HEK293T (cell line): ENCODE data around the gene ERG.

Experiments
- CTCF ChIA-PET: fragments of 350-600 bp; formaldehyde crosslinking; extraction: SDS; loops from one replicate; lab custom pipeline; 2021; ENCODE audit warnings: antibody characterized with exemption, inconsistent platforms; lab: Yijun Ruan, JAX
- POLR2A ChIA-PET: fragments of 350-600 bp; formaldehyde crosslinking; extraction: SDS; loops from one replicate; lab custom pipeline; 2020; ENCODE audit warnings: antibody characterized with exemption, inconsistent platforms; lab: Yijun Ruan, JAX
- DNase-seq: peaks from one replicate; pipeline ENCODE4 v3.0.0; 2012; ENCODE audit warnings: mixed read lengths; ENCODE audit errors: extremely low spot score
- ARNT ChIP-seq: fragments of 450-650 bp; IDR thresholded peaks from 2 replicates; pipeline ENCODE4 v1.6.1; 2017; ENCODE audit warnings: mild to moderate bottlenecking
- BHLHE40 ChIP-seq: fragments of 450-650 bp; IDR thresholded peaks from 2 replicates; pipeline ENCODE4 v1.6.1; 2016; ENCODE audit warnings: mild to moderate bottlenecking, moderate library complexity, borderline replicate concordance
- CTBP1 ChIP-seq: fragments of 450-650 bp; IDR thresholded peaks from 2 replicates; pipeline ENCODE4 v1.6.1; 2016; ENCODE audit warnings: borderline replicate concordance
- ELF4 ChIP-seq: fragments of 450-650 bp; IDR thresholded peaks from 2 replicates; pipeline ENCODE4 v1.6.1; 2017; ENCODE audit warnings: antibody characterized with exemption
- FOXA1 ChIP-seq: fragments of 450-650 bp; IDR thresholded peaks from 2 replicates; pipeline ENCODE4 v1.6.1; 2016; ENCODE audit warnings: mild to moderate bottlenecking
- FOXK2 ChIP-seq: fragments of 450-650 bp; IDR thresholded peaks from 2 replicates; pipeline ENCODE4 v1.6.1; 2016; ENCODE audit warnings: mild to moderate bottlenecking
- FOXM1 ChIP-seq: fragments of 450-650 bp; IDR thresholded peaks from 2 replicates; pipeline ENCODE4 v1.6.1; 2017; ENCODE audit warnings: mild to moderate bottlenecking, borderline replicate concordance
- HDGF ChIP-seq: fragments of 450-650 bp; IDR thresholded peaks from 2 replicates; pipeline ENCODE4 v1.6.1; 2017; ENCODE audit warnings: antibody characterized with exemption, borderline replicate concordance
- L3MBTL2 ChIP-seq: fragments of 450-650 bp; conservative IDR thresholded peaks from 2 replicates; pipeline ENCODE4 v1.6.1; 2016; ENCODE audit warnings: mild to moderate bottlenecking
- LEF1 ChIP-seq: fragments of 450-650 bp; IDR thresholded peaks from 2 replicates; pipeline ENCODE4 v1.6.1; 2017; ENCODE audit warnings: mild to moderate bottlenecking, borderline replicate concordance
- NFRKB ChIP-seq: fragments of 450-650 bp; IDR thresholded peaks from 2 replicates; pipeline ENCODE4 v1.6.1; 2016; ENCODE audit warnings: mild to moderate bottlenecking, moderate library complexity
- SP1 ChIP-seq: fragments of 450-650 bp; IDR thresholded peaks from 2 replicates; pipeline ENCODE4 v1.6.1; 2017
- SUZ12 ChIP-seq: fragments of 450-650 bp; IDR thresholded peaks from 2 replicates; pipeline ENCODE4 v1.6.1; 2016; ENCODE audit warnings: mild to moderate bottlenecking
- TARDBP ChIP-seq: fragments of 450-650 bp; IDR thresholded peaks from 2 replicates; pipeline ENCODE4 v1.6.1; 2016
- ZNF384 ChIP-seq: fragments of 450-650 bp; IDR thresholded peaks from 2 replicates; pipeline ENCODE4 v1.6.1; 2016
- TF ChIP-seq, protein P1 (sequence below): fragments of 450-650 bp; IDR thresholded peaks from 2 replicates; pipeline ENCODE4 v1.6.1; 2016

ERG gene

DNA sequence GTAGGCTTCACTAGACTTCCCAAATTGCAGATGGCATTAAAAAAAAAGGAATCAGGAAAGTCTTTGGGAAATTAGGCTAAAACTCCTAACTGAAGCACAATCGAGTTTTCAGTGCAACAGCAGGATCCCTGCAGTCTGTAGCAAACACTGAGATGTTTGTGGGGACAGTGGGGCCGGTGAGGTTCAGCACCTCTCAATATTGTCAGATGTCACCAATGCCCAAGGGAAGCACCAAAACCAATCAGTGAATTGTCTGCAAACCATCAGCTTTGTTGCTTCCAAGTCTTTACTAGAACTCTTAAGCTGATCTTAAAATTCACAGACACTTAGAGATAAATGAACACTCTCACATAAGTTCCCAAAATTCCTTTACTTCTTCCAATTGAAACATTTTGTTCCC, 2.6 kb downstream of the ERG start:
- ChIA-PET CTCF (no interaction called here), POLR2A (no interaction called here)

GRCh38 chr21:38495242-38495641, 3.0 kb downstream of the ERG start:
- ChIA-PET CTCF (no interaction called here), POLR2A (no interaction called here)
- no peak for DNase-seq
- no peak for TF ChIP-seq BHLHE40
- TF ChIP-seq LEF1: no peak

More for the DNA sequence above, 2.6 kb downstream of the ERG start:
- TF ChIP-seq NFRKB: no peak
- TF ChIP-seq HDGF: no peak
- no peak for TF ChIP-seq ELF4
- TF ChIP-seq SP1: no peak
- TF ChIP-seq ARNT: no peak
- no peak for TF ChIP-seq SUZ12
- TF ChIP-seq L3MBTL2: no peak
- no peak for TF ChIP-seq CTBP1
- TF ChIP-seq FOXM1: no peak
- no peak for DNase-seq

GRCh38 chr21:38494703-38495102, 3.6 kb downstream of the ERG start:
- DNase-seq: no peak
- no peak for TF ChIP-seq NFRKB
- no peak for TF ChIP-seq LEF1
- no peak for TF ChIP-seq FOXK2
- TF ChIP-seq, protein P1, sequence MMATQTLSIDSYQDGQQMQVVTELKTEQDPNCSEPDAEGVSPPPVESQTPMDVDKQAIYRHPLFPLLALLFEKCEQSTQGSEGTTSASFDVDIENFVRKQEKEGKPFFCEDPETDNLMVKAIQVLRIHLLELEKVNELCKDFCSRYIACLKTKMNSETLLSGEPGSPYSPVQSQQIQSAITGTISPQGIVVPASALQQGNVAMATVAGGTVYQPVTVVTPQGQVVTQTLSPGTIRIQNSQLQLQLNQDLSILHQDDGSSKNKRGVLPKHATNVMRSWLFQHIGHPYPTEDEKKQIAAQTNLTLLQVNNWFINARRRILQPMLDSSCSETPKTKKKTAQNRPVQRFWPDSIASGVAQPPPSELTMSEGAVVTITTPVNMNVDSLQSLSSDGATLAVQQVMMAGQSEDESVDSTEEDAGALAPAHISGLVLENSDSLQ: no peak
- TF ChIP-seq HDGF: no peak
- no peak for TF ChIP-seq TARDBP
- TF ChIP-seq FOXM1: no peak
- no peak for TF ChIP-seq L3MBTL2
- no peak for TF ChIP-seq FOXA1
- no peak for TF ChIP-seq ZNF384
- TF ChIP-seq CTBP1: no peak
- TF ChIP-seq ARNT: no peak
- TF ChIP-seq ELF4: no peak
- TF ChIP-seq BHLHE40: no peak
- no peak for TF ChIP-seq SUZ12
- TF ChIP-seq SP1: no peak
- CTCF ChIA-PET: interaction anchor here (0.8 kb wide), 1 partner anchor 658 kb away, joined by 3 read pairs; no protein-coding TSS in a partner anchor
- POLR2A ChIA-PET: no interaction called here

DNA sequence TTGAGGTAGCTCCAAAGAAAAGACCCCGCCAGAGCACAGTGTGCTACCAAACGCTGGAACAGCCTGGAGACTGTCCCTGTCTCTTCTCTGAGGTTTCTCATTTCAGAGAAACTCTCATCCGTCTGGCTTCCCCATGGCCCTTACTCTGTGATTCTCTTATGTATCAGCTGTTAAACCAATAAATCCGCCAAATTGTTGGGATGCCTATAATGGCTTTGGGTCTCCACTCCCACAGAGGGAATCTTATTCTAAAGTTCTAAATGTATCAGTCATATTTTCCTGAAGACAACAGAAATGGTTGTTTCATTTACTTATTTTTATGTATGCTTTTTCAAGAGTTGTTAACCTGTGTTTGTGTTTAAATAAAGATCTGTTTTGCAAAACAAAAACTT, 4.0 kb downstream of the ERG start:
- DNase-seq: no peak
- ChIA-PET POLR2A (no interaction called here), CTCF (interaction anchor here (0.8 kb wide), 1 partner anchor 658 kb away, joined by 3 read pairs; no protein-coding TSS in a partner anchor)
- TF ChIP-seq HDGF: no peak
- TF ChIP-seq, protein P1: no peak
- TF ChIP-seq FOXA1: no peak
- TF ChIP-seq TARDBP: no peak
- TF ChIP-seq SP1: no peak
- no peak for TF ChIP-seq L3MBTL2
- TF ChIP-seq SUZ12: no peak
- TF ChIP-seq ZNF384: no peak
- no peak for TF ChIP-seq ARNT
- TF ChIP-seq CTBP1: no peak
- TF ChIP-seq FOXM1: no peak
- TF ChIP-seq ELF4: no peak
- no peak for TF ChIP-seq BHLHE40
- TF ChIP-seq LEF1: no peak
- TF ChIP-seq FOXK2: no peak
- no peak for TF ChIP-seq NFRKB

DNA sequence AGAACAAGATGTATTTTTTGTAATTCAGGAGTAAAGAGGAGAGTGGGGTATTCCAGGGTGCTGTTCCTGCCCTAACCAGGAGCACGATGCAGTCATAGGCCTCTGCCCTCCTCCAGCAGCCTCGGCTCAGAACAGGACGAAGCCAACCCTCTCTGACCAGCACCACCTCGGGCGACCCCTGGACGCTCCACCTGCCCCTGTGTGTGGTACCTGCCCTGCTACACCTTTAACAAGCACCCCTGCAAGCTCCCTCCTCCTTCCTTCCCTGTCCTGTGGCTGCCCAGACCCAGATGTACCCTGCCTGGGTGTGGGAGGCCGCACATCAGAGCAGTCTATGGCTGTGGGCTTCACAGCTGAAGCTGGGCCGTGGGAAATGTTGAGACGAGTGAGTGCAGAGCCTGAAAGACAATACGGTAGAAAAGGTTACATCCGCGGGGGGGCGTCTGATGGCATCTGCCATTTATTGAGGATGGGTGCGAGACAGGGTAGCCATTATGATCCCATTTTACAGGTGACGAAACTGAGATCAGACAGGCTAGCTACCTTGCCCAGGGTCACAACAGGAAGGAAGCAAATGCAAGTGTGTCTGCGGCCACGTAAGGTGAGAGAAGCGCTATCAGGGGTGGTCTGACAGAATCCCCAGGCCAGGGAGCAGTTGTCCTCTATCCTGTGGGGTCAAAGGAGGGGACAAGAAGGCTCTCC, 4.6 kb downstream of the ERG start:
- POLR2A ChIA-PET: no interaction called here
- TF ChIP-seq NFRKB: no peak
- no peak for TF ChIP-seq HDGF
- no peak for TF ChIP-seq BHLHE40
- no peak for TF ChIP-seq ELF4
- no peak for TF ChIP-seq ARNT
- TF ChIP-seq FOXM1: no peak
- TF ChIP-seq FOXK2: no peak
- TF ChIP-seq LEF1: no peak
- no peak for TF ChIP-seq SP1
- TF ChIP-seq SUZ12: no peak
- TF ChIP-seq L3MBTL2: no peak
- no peak for DNase-seq
- CTCF ChIA-PET: interaction anchor here (0.8 kb wide), 1 partner anchor 659 kb away, joined by 3 read pairs; no protein-coding TSS in a partner anchor

DNA sequence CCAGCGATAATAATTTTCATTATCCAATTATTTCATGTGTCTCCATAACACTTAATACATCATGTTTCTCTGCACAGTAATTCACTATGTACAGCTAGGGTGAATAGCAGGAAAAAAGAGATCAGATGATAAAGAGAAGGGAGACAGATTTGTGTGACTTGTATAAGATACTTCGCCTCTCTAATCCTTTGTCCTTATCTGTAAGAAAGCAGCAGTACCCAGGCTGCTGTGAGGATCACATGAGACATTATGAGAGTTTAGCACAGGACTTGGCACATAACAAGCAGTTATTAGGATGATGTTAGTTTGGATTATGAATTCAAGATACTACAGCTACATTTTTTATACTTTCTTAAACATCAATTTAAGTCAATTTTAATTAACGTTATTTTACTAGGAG, 6.3 kb downstream of the ERG start:
- CTCF ChIA-PET: no interaction called here
- no peak for TF ChIP-seq SP1
- TF ChIP-seq HDGF: no peak
- TF ChIP-seq BHLHE40: no peak
- no peak for TF ChIP-seq L3MBTL2
- TF ChIP-seq FOXK2: no peak
- no peak for TF ChIP-seq FOXM1
- no peak for TF ChIP-seq CTBP1
- TF ChIP-seq, protein P1: no peak
- DNase-seq: no peak
- POLR2A ChIA-PET: no interaction called here
